Choroid plexus epithelial cell (primary cell): ENCODE measurements around the gene MMP3.

ENCODE experiments used
- DNase-seq: peaks from one replicate; pipeline ENCODE4 v3.0.0-alpha.2; 2010; ENCODE audit warnings: low read depth
- H3K4me3 ChIP-seq: 2 replicates; pipeline ENCODE4 v1.5.1; 2011; ENCODE audit warnings: low read depth, mild to moderate bottlenecking, control low read depth, low read length, moderate library complexity
- CTCF ChIP-seq: conservative IDR thresholded peaks from 2 replicates; pipeline ENCODE4 v1.5.1; 2011; ENCODE audit warnings: low read depth, mild to moderate bottlenecking, control low read depth, inconsistent platforms, low read length, moderate library complexity

Gene MMP3

GRCh38 chr11:102843489-102843888 lies at the start of gene MMP3:
TSS of gene MMP3 (minus strand) at chr11:102843609. CDS start at chr11:102843546, 63 bp downstream.
- no peak for TF ChIP-seq CTCF
- no peak for DNase-seq
- no peak within 1 kb of the TSS for H3K4me3 ChIP-seq

GRCh38 chr11:102891736-102892135 lies 48.3 kb upstream of the MMP3 start:
- no peak for DNase-seq
- no peak for TF ChIP-seq CTCF
- H3K4me3 ChIP-seq: no peak overlapping the region

GRCh38 chr11:102886999-102887398 lies 43.6 kb upstream of the MMP3 start:
- no peak for TF ChIP-seq CTCF
- DNase-seq: no peak
- no peak overlapping the region for H3K4me3 ChIP-seq

- DNase-seq: no peak
- TF ChIP-seq CTCF: no peak
- H3K4me3 ChIP-seq: no peak overlapping the region
These were observed 39.7 kb upstream of the MMP3 start for GRCh38 chr11:102883141-102883540.

GRCh38 chr11:102882389-102883024 lies 39.1 kb upstream of the MMP3 start:
- H3K4me3 ChIP-seq: no peak overlapping the region
- no peak for TF ChIP-seq CTCF
- peak; percentile 31 for DNase-seq

- DNase-seq: no peak
- TF ChIP-seq CTCF: no peak
- H3K4me3 ChIP-seq: no peak overlapping the region
These were observed 36.4 kb upstream of the MMP3 start for GRCh38 chr11:102879801-102880200.

GRCh38 chr11:102878595-102878994 lies 35.2 kb upstream of the MMP3 start:
- TF ChIP-seq CTCF: no peak
- DNase-seq: no peak
- no peak overlapping the region for H3K4me3 ChIP-seq
